GM23338 (cell line): ENCODE measurements around the gene STK33.

ENCODE experiments used
- CTCF ChIP-seq, 2 experiments: fragments of 200-600 bp in 1 of 2; sonication (generic) in 1 of 2; conservative IDR thresholded peaks; 2 replicates each; pipeline versions ENCODE4 v1.5.1 to v1.6.1; 2016 to 2017; ENCODE audit warnings: antibody characterized with exemption in 2 of 2, low read depth in 2 of 2, mild to moderate bottlenecking in 2 of 2, moderate library complexity in 1 of 2
- EZH2phosphoT487 ChIP-seq: fragments of 200-600 bp; sonication (generic); IDR thresholded peaks from one replicate; pipeline ENCODE4 v1.8.1; 2018; ENCODE audit warnings: antibody characterized with exemption; ENCODE audit not compliant: unreplicated experiment
- ZNF114 ChIP-seq: fragments of 250-450 bp; sonication (Bioruptor Pico); IDR thresholded peaks from 2 replicates; pipeline ENCODE4 v1.5.0; 2020; ENCODE audit warnings: mild to moderate bottlenecking, moderate library complexity

- TF ChIP-seq CTCF (conservative IDR thresholded peaks at IDR 0.05; ENCODE audit: low read depth in 2 of 2) (no peak), EZH2phosphoT487 (no peak), ZNF114 (CRISPR knock-in tag) (no peak)
Observed at GRCh38 chr11:8477151-8477550, 116.9 kb downstream of the STK33 start.
